K562 (cell line): Measurements from ENCODE around the gene GPR107. TPM values are rescaled to one million over a fixed set of nuclear protein-coding genes. Genes with fewer than 3 reads are reported as not detected.

Experiments used
- ATAC-seq: fragments of 200-7000 bp; cut with Tn5 transposase; 3 replicates; pipeline ENCODE4 v1.9.1; 2020; ENCODE audit warnings: moderate library complexity
- BruUV-seq: library from RNA; stranded (reverse); fragments of 400-500 nt; replicated peaks from 2 replicates; lab custom pipeline; 2021; lab: Mats Ljungman, UMichigan
- CTCF ChIA-PET: fragments of 300-600 bp; formaldehyde crosslinking; extraction: SDS; loops from one replicate; lab custom pipeline; 2021; ENCODE audit warnings: low intra/inter-chr PET ratio; lab: Yijun Ruan, JAX
- POLR2A ChIA-PET: fragments of 300-600, 350-650 bp; sonication (Branson Sonifier 250); formaldehyde crosslinking; extraction: SDS; loops from one replicate; lab custom pipeline; 2021; ENCODE audit warnings: antibody characterized with exemption, inconsistent platforms; lab: Yijun Ruan, JAX
- DNase-seq, 4 experiments: peaks; one replicate each; pipeline versions ENCODE4 v3.0.0 to v3.0.0-alpha.2; 2011 to 2018; ENCODE audit warnings: low spot score in 3 of 4, mixed read lengths in 3 of 4; ENCODE audit errors: extremely low read depth in 1 of 4
- FAIRE-seq: peaks from 2 replicates; lab custom pipeline; 2011; peaks lifted over from hg19 to GRCh38; lab: Jason Lieb, UNC
- H2AFZ ChIP-seq: 2 replicates; pipeline ENCODE4 v1.6.0; 2011; ENCODE audit warnings: low read depth, low read length, control low read depth, inconsistent platforms
- H3K27ac ChIP-seq: fragments of 200-600 bp; 3 replicates; pipeline ENCODE4 v1.8.0; 2011; ENCODE audit warnings: low read depth, mild to moderate bottlenecking, control low read depth, inconsistent platforms, low read length, moderate library complexity, mixed read lengths; ENCODE audit errors: extremely low read depth
- H3K27me3 ChIP-seq, 2 experiments: fragments of 300-600 bp in 1 of 2; 2 replicates in 1 of 2; 3 replicates in 1 of 2; pipeline versions ENCODE4 v1.6.0 to v1.8.0; 2011; ENCODE audit warnings: inconsistent platforms in 2 of 2, low read length in 2 of 2, mild to moderate bottlenecking in 1 of 2, mixed read lengths in 1 of 2, moderate library complexity in 1 of 2; ENCODE audit not compliant: control insufficient read depth in 2 of 2, insufficient read depth in 2 of 2
- H3K36me3 ChIP-seq: fragments of 300-600 bp; 3 replicates; pipeline ENCODE4 v1.8.0; 2011; ENCODE audit warnings: mild to moderate bottlenecking, low read length, inconsistent platforms; ENCODE audit not compliant: control insufficient read depth, insufficient read depth
- H3K4me1 ChIP-seq, 2 experiments: fragments of 200-600 bp in 1 of 2; replicated peaks in 1 of 2; 2 replicates in 1 of 2; 3 replicates in 1 of 2; pipeline versions ENCODE4 v1.5.1 to v1.8.0; 2011; ENCODE audit warnings: inconsistent platforms in 2 of 2, low read length in 2 of 2, mild to moderate bottlenecking in 1 of 2, mixed read lengths in 1 of 2, moderate library complexity in 1 of 2; ENCODE audit not compliant: control insufficient read depth in 2 of 2, insufficient read depth in 2 of 2
- H3K4me2 ChIP-seq: 2 replicates; pipeline ENCODE4 v1.6.1; 2011; ENCODE audit warnings: low read length, control low read depth, inconsistent platforms, mixed read lengths; ENCODE audit not compliant: insufficient read depth
- H3K4me3 ChIP-seq: fragments of 200-600 bp; sonication (generic), shearing (Covaris generic); 2 replicates; pipeline ENCODE4 v1.5.1; 2016; ENCODE audit warnings: control low read depth, inconsistent platforms
- H3K79me2 ChIP-seq: fragments of 200-600 bp; 3 replicates; pipeline ENCODE4 v1.8.0; 2011; ENCODE audit warnings: low read length, inconsistent platforms; ENCODE audit not compliant: control insufficient read depth, insufficient read depth
- H3K9ac ChIP-seq, 2 experiments: 2 replicates each; pipeline versions ENCODE4 v1.6.0 to v1.6.1; 2011; ENCODE audit warnings: low read depth in 2 of 2, low read length in 2 of 2, control low read depth in 1 of 2, inconsistent platforms in 1 of 2, mild to moderate bottlenecking in 1 of 2, mixed read lengths in 1 of 2; ENCODE audit not compliant: insufficient read depth in 1 of 2
- H3K9me1 ChIP-seq: one replicate; pipeline ENCODE4 v1.6.0; 2011; ENCODE audit warnings: inconsistent platforms, mild to moderate bottlenecking, low read length, moderate library complexity; ENCODE audit not compliant: control insufficient read depth, insufficient read depth
- H3K9me3 ChIP-seq: replicated peaks from 2 replicates; pipeline ENCODE4 v1.5.1; 2011; ENCODE audit warnings: low read depth, low read length, inconsistent platforms; ENCODE audit not compliant: control insufficient read depth, insufficient read depth
- H4K20me1 ChIP-seq: replicated peaks from 2 replicates; pipeline ENCODE4 v1.6.1; 2011; ENCODE audit warnings: low read length, inconsistent platforms, mixed read lengths; ENCODE audit not compliant: control insufficient read depth, insufficient read depth
- CEBPG ChIP-seq, 3 experiments: fragments of 200-800 bp in 1 of 3; sonication (Bioruptor generic) in 1 of 3; sonication (generic) in 1 of 3; formaldehyde crosslinking in 1 of 3; IDR thresholded peaks in 2 of 3; conservative IDR thresholded peaks in 1 of 3; 2 replicates each; pipeline versions ENCODE4 v1.6.1 to v1.8.0; 2016 to 2022; ENCODE audit warnings: missing compliant biosample characterization in 2 of 3, missing genetic modification characterization in 2 of 3, mild to moderate bottlenecking in 1 of 3, missing genetic modification reagents in 1 of 3
- CHD2 ChIP-seq: IDR thresholded peaks from 2 replicates; pipeline ENCODE4 v1.6.1; 2011; ENCODE audit warnings: low read depth, low read length
- CTCF ChIP-seq, 3 experiments: IDR thresholded peaks in 2 of 3; conservative IDR thresholded peaks in 1 of 3; 2 replicates each; pipeline ENCODE4 v1.5.1; 2011 to 2012; ENCODE audit warnings: low read length in 3 of 3, mild to moderate bottlenecking in 3 of 3, control low read depth in 2 of 3, improper control_type of control experiment in 1 of 3, inconsistent platforms in 1 of 3, low read depth in 1 of 3, mixed read lengths in 1 of 3, moderate library complexity in 1 of 3; ENCODE audit not compliant: insufficient read depth in 2 of 3
- CXXC5 ChIP-seq: fragments of 250-450 bp; sonication (Bioruptor Pico); IDR thresholded peaks from 2 replicates; pipeline ENCODE4 v1.8.0; 2022; ENCODE audit warnings: inconsistent platforms, mild to moderate bottlenecking, moderate library complexity
- DDX20 ChIP-seq: fragments of 450-650 bp; IDR thresholded peaks from 2 replicates; pipeline ENCODE4 v1.6.1; 2016; ENCODE audit warnings: missing genetic modification characterization, low read depth, mild to moderate bottlenecking, missing compliant biosample characterization, moderate library complexity
- GTF2F1 ChIP-seq: IDR thresholded peaks from 2 replicates; pipeline ENCODE4 v1.6.1; 2011; ENCODE audit warnings: low read depth, low read length, improper control_type of control experiment
- HDGF ChIP-seq: fragments of 450-650 bp; IDR thresholded peaks from 2 replicates; pipeline ENCODE4 v1.6.1; 2016
- KAT2B ChIP-seq: IDR thresholded peaks from one replicate; pipeline ENCODE4 v1.6.1; 2012; ENCODE audit warnings: low read depth, mild to moderate bottlenecking, control low read depth, inconsistent platforms, low read length, moderate library complexity
- POLR3A ChIP-seq: IDR thresholded peaks from 2 replicates; pipeline ENCODE4 v1.6.1; 2011; ENCODE audit warnings: borderline replicate concordance, mild to moderate bottlenecking, moderate library complexity; ENCODE audit not compliant: insufficient read length, insufficient read depth; ENCODE audit errors: extremely low read depth
- PPARD ChIP-seq: fragments of 250-450 bp; sonication (Bioruptor Pico); IDR thresholded peaks from 2 replicates; pipeline ENCODE4 v1.8.0; 2022; ENCODE audit warnings: inconsistent platforms, mild to moderate bottlenecking, moderate library complexity
- SMARCC2 ChIP-seq: fragments of 450-650 bp; IDR thresholded peaks from 2 replicates; pipeline ENCODE4 v1.6.1; 2017; ENCODE audit warnings: antibody characterized with exemption, moderate library complexity, mild to moderate bottlenecking, low read depth
- SNAPC5 ChIP-seq: fragments of 250-450 bp; sonication (Bioruptor Pico); IDR thresholded peaks from 2 replicates; pipeline ENCODE4 v1.8.0; 2021; ENCODE audit warnings: moderate library complexity, mild to moderate bottlenecking, inconsistent platforms
- ZKSCAN1 ChIP-seq: fragments of 150-350 bp; IDR thresholded peaks from 2 replicates; pipeline ENCODE4 v1.6.1; 2016; ENCODE audit warnings: low read depth, low read length
- ZNF274 ChIP-seq: IDR thresholded peaks from 2 replicates; pipeline ENCODE4 v1.6.1; 2011; ENCODE audit warnings: low read depth, mild to moderate bottlenecking, low read length, moderate library complexity, borderline replicate concordance
- WGBS: fragments of 100-300 bp; shearing (Covaris generic); methylation state at CpG from one replicate; pipeline ENCODE4 v1.1.6; 2016; ENCODE audit warnings: low coverage, mixed read lengths; ENCODE audit not compliant: insufficient coverage; ENCODE audit errors: missing lambda C conversion rate; 5-methylcytosine and 5-hydroxymethylcytosine counted together
- in situ Hi-C: fragments of 300-500 bp; cut with MboI; formaldehyde crosslinking; loops from 4 replicates; pipeline ENCODE4 v1.15.0; 2018; ENCODE audit warnings: inconsistent platforms, mixed read lengths
- intact Hi-C: fragments of 100-400 bp; cut with micrococcal nuclease; formaldehyde crosslinking; loops from 2 replicates; pipeline ENCODE4 v1.14.2; 2022
- polyA plus RNA-seq, 8 experiments: library from polyadenylated mRNA; depleted of rRNA in 4 of 8; stranded (reverse) in 5 of 8; unstranded in 3 of 8; fragments of >200 nt; fragmentation: Nextera tagmentation in 2 of 8; fragmentation: Illumina TruSeq in 1 of 8; extraction: Ambion mirVana in 2 of 8; extraction: Trizol in 1 of 8; gene quantifications; 2 replicates each; pipeline versions ENCODE4 v1.2.1 to v1.2.3, GENCODE V29; 2011 to 2014; ENCODE audit warnings: inconsistent platforms in 1 of 8, missing spikeins in 1 of 8
- total RNA-seq, 7 experiments: library from RNA; depleted of rRNA in 6 of 7; stranded (reverse); fragments of >200 nt in 6 of 7; fragmentation: Illumina TruSeq in 2 of 7; extraction: Trizol in 2 of 7; gene quantifications; 2 replicates each; pipeline versions ENCODE4 v1.2.1 to v1.2.3, GENCODE V29; 2011 to 2021; ENCODE audit warnings: low replicate concordance in 1 of 7

GPR107 gene
- total and polyA plus RNA-seq, 9 of the 15 experiments (the other 6 are each of a cell fraction or from before 2014, with no cell fraction given), result 3.2 to 34.6 (median 14.4) TPM

- peaks cover 0 to 2% of the 10 kb centered on the region in 2 experiments; a peak in 2 of 5 replicates for H3K4me1 ChIP-seq
- no peaks in the 10 kb centered on the region for H3K9me1 ChIP-seq
- H3K4me2 ChIP-seq, result no peak overlapping the region
- BruUV-seq, result no TSS peak
- 48% methylated on average over 4 of the region's 4 CpGs for WGBS
- FAIRE-seq, result no peak
- ChIA-PET CTCF (no interaction called here), POLR2A (interaction anchor here (1.3 kb wide), 1 partner anchor 20 kb away, joined by 3 read pairs; no protein-coding TSS in a partner anchor)
- TF ChIP-seq CXXC5 (CRISPR knock-in tag), result no peak
- TF ChIP-seq GTF2F1, result no peak
- TF ChIP-seq CEBPG (CRISPR knock-in tag; IDR thresholded peaks at IDR 0.05), result no peak
- peak in 1 of 2 experiments; percentile 40; a peak in 1 of 4 replicates for TF ChIP-seq CEBPG (tag; conservative IDR thresholded peaks at IDR 0.05 in 1 of 2, IDR thresholded peaks at IDR 0.05 in 1 of 2)
- TF ChIP-seq KAT2B, result no peak
- TF ChIP-seq HDGF, result no peak
- ATAC-seq, result no peak
- no peaks in the 10 kb centered on the region for H3K79me2 ChIP-seq
- H3K27me3 ChIP-seq, result no peaks in the 10 kb centered on the region; a peak in 1 of 5 replicates
- no peak for DNase-seq
- H4K20me1 ChIP-seq, result no peaks in the 10 kb centered on the region
- H3K4me3 ChIP-seq, result no peak overlapping the region
- in situ Hi-C loops (no loop called here), intact Hi-C loops (loop anchor here (5.0 kb wide), 1 partner anchor 54 kb away; no protein-coding TSS in a partner anchor)
- H2AFZ ChIP-seq, result no peak overlapping the region
- no peaks in the 10 kb centered on the region for H3K9me3 ChIP-seq
- no peak overlapping the region for H3K9ac ChIP-seq
- no peak overlapping the region for H3K27ac ChIP-seq
- H3K36me3 ChIP-seq, result no peaks in the 10 kb centered on the region
Measured at GRCh38 chr9:130166399-130166798, 112.7 kb downstream of the GPR107 start.

GRCh38 chr9:130167927-130168326 lies 114.2 kb downstream of the GPR107 start:
- Histone ChIP-seq H3K79me2 (peaks cover 2% of the 10 kb centered on the region), H2AFZ (no peak overlapping the region), H3K4me1 (peaks cover 0 to 12% of the 10 kb centered on the region in 2 experiments; a peak in 3 of 5 replicates), H3K9ac (peak overlapping the region in 1 of 2 experiments; percentile 55; a peak in 1 of 4 replicates), H3K4me3 (no peak overlapping the region), H3K9me1 (no peaks in the 10 kb centered on the region), H4K20me1 (no peaks in the 10 kb centered on the region), H3K4me2 (no peak overlapping the region), H3K9me3 (no peaks in the 10 kb centered on the region), H3K27me3 (no peaks in the 10 kb centered on the region; a peak in 1 of 5 replicates), H3K36me3 (no peaks in the 10 kb centered on the region), H3K27ac (no peak overlapping the region)
- ATAC-seq (peak; percentile 14; the same call in 1 of the 3 replicates), DNase-seq (no peak), FAIRE-seq (no peak)
- POLR2A ChIA-PET, result no interaction called here
- CTCF ChIA-PET, result interaction anchor here (1.0 kb wide), 1 partner anchor 68 kb away, joined by 4 read pairs; no protein-coding TSS in a partner anchor
- in situ Hi-C loops, result no loop called here
- BruUV-seq, result no TSS peak
- intact Hi-C loops, result loop anchor here (5.0 kb wide), 1 partner anchor 56 kb away; no protein-coding TSS in a partner anchor
- 28% methylated on average over 5 of the region's 6 CpGs for WGBS
- peak in 2 of 3 experiments; percentile 22 to 30; a peak in 3 of 6 replicates for TF ChIP-seq CTCF (IDR thresholded peaks at IDR 0.05 in 2 of 3, conservative IDR thresholded peaks at IDR 0.05 in 1 of 3; ENCODE audit: insufficient read depth in 2 of 3, low read depth in 1 of 3, low read length in 3 of 3)
- no peak for TF ChIP-seq DDX20
- TF ChIP-seq SNAPC5 (CRISPR knock-in tag), result no peak
- no peak for TF ChIP-seq POLR3A
- TF ChIP-seq ZKSCAN1, result no peak
- TF ChIP-seq PPARD, result no peak
- no peak for TF ChIP-seq ZNF274
- TF ChIP-seq CHD2, result no peak
- no peak for TF ChIP-seq SMARCC2
